Choroid plexus epithelial cell (primary cell): Measurements from ENCODE around the gene SLIT1.

Source experiments
- DNase-seq: peaks from one replicate; pipeline ENCODE4 v3.0.0-alpha.2; 2010; ENCODE audit warnings: low read depth
- H3K4me3 ChIP-seq: 2 replicates; pipeline ENCODE4 v1.5.1; 2011; ENCODE audit warnings: low read depth, mild to moderate bottlenecking, control low read depth, low read length, moderate library complexity
- TF ChIP-seq, protein P1 (sequence below): conservative IDR thresholded peaks from 2 replicates; pipeline ENCODE4 v1.5.1; 2011; ENCODE audit warnings: low read depth, mild to moderate bottlenecking, control low read depth, inconsistent platforms, low read length, moderate library complexity

SLIT1 gene

DNA sequence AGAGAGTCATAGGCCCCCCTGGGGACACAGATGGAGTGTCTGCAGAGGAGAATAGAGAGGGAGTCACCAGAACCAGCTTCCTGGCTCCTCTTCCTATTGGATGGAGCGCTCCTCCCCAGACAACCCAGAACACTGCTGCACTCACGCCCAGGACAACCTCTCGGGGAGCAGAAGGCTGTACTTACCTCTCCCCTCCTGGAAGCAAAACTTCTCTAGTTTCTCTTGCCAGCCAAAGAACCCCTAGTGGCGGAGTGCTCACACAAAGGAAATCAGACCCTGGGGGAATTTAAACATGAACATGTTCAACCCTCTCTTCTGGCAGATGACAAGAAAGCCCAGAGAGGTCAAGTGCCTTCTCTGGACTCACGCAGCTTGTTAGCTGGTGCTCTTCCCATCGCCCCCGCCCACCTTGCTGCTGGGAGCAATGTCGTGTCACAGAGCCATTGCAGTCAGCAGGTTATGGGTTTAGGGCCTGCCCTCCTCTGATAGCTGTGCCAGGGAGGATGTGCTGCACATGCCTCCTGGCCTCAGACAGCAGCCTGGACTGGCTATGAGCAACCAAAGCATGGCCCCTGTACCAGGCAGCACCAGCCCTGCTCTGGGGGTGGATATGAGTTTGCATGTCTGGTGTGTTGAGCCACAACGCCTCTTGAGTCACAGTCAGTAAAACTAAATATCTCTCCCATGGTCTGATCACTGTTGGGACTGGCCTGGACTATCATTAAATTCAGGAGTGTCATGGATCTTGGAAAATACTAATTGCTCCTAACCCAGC is 84.4 kb downstream of the SLIT1 start:
- peak; percentile 27 for DNase-seq
- TF ChIP-seq, protein P1, sequence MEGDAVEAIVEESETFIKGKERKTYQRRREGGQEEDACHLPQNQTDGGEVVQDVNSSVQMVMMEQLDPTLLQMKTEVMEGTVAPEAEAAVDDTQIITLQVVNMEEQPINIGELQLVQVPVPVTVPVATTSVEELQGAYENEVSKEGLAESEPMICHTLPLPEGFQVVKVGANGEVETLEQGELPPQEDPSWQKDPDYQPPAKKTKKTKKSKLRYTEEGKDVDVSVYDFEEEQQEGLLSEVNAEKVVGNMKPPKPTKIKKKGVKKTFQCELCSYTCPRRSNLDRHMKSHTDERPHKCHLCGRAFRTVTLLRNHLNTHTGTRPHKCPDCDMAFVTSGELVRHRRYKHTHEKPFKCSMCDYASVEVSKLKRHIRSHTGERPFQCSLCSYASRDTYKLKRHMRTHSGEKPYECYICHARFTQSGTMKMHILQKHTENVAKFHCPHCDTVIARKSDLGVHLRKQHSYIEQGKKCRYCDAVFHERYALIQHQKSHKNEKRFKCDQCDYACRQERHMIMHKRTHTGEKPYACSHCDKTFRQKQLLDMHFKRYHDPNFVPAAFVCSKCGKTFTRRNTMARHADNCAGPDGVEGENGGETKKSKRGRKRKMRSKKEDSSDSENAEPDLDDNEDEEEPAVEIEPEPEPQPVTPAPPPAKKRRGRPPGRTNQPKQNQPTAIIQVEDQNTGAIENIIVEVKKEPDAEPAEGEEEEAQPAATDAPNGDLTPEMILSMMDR = peak; percentile 12
- no peak overlapping the region for H3K4me3 ChIP-seq

DNA sequence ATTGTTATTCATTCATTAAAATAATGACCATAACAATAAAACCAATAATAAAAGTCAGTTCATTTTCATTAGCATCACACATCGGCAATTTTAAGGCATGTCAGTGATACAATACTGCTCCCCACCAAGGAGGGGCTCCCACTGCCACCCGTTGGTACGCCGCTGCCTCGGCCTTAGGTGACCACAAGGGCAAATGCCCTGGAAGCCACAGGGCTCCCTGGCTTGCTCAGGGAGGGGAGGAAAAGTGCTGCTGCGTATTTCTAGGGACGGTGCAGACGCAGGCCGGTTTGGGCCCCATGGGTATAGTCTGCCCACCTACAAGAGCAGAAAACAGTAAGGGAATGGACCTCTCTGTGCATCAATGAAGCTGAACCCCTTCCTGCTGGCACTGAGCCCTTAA is 85.1 kb downstream of the SLIT1 start:
- TF ChIP-seq, protein P1 = no peak
- DNase-seq = no peak
- no peak overlapping the region for H3K4me3 ChIP-seq

DNA sequence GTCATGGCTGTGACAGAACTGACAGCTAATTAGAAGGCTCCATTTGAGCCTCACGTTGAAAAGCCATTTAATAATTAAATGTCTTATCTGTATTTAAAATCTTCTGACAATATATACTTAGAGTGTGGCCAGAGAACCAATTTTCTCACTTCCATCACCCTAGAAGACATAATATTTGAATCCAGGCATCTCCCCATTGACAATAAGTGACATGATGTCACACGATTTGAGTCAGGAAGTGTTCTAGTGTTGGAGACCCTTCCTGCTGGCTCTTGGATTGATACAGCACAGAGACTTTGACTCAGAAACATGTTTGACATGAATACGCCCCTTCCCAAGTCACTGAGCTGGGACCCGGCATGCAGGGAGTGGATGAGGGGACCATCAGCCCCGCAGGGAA is 85.9 kb downstream of the SLIT1 start:
- no peak overlapping the region for H3K4me3 ChIP-seq
- no peak for DNase-seq
- TF ChIP-seq, protein P1 = no peak

DNA sequence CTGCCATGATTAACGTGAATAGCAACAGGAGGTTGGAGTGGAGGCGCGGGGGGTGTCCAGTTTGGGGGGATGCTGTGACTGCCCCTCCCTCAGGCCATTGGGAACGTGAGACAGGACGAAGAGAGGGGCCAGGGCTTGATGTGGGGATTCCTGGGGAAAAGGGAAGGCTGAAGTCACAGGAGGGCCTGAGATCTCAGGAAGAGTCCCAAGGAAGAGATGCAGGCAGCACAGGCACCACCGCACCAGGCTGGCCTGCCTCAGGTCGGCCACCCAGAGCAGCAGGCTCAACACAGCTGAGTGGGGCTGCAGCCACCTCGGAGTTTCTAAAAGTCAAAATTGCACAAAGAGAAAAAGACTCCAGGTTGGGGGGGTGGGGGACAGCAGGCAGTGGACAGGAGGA is 86.7 kb downstream of the SLIT1 start:
- DNase-seq = no peak
- TF ChIP-seq, protein P1 = no peak
- no peak overlapping the region for H3K4me3 ChIP-seq

DNA sequence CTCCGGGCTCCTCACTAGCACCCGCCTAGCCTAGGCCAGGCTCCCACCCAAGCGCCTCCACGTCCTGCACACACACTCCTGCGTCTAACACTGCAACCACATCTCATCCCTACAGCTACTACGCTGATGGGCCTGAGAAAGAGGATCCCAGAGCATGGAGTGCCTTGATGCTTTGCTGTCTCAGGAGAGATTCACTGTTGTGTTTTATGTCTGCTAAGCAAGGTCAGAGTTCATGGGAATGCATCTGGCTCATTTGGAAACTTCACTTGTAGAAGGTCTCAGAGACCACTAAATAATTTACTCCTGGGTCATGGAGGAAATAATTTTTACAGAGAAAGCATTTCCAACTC is 88.7 kb downstream of the SLIT1 start:
- TF ChIP-seq, protein P1 = no peak
- H3K4me3 ChIP-seq = no peak overlapping the region
- no peak for DNase-seq

DNA sequence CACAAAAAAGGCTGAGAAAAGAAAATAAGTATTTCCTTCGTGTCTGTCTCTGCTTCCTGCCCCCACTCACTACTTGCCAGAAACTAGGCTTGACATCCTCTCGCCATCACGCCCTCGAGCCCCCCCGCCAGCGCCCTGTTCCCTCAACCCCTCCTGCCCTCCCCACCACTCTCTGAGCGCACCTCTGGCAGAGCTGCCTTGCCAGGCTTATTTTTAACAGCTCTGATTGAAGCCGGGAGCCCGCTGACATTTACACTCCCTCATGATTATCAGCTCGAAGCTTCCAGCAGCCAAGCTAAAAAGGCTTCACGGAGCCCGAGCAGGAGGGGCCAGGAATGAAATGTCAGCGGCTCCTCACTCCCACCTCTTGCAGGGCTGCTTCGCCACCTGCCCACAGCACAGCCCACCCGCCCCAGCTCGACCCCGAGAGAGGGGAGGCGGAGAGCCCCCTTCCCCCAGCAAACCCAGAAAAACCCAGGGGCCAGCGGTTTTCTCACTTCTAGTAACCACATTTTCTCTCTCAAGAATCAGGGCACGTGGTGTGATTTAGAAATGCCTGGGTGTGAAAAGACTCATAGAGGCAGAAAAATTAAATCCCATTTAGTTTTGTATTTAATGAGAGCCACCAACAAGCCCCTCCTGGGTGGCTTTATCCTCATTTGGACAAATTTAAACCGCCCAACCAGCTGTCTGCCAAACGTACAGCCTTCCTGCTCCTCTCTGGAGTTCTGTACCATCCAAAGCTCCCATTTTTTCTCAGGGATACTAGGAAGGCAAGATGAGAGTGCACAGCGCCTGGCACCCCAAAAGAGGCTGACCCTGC is 89.3 kb downstream of the SLIT1 start:
- TF ChIP-seq, protein P1 = no peak
- no peak overlapping the region for H3K4me3 ChIP-seq
- no peak for DNase-seq
